Upper lobe of left lung (tissue), 6 donors: ENCODE data around the gene ADAMTS14. TPM values are rescaled to one million over a fixed set of nuclear protein-coding genes. Genes with fewer than 3 reads are reported as not detected.

ENCODE experiments used
- ATAC-seq, 2 donors: fragments of 200-7000 bp; cut with Tn5 transposase; one replicate each; pipeline ENCODE4 v1.9.1; 2022; ENCODE audit warnings: mild to moderate bottlenecking in 2 of 2, moderate library complexity in 2 of 2; ENCODE audit not compliant: low FRiP score in 2 of 2
- DNase-seq, 2 donors: peaks; one replicate each; pipeline ENCODE4 v3.0.0-alpha.2; 2019 to 2020
- H3K27ac ChIP-seq, 4 donors: fragments of 200-600 bp; sonication (generic); one replicate each; pipeline ENCODE4 v1.5.1; 2016 to 2019
- H3K27me3 ChIP-seq, 4 donors: fragments of 200-600 bp; sonication (generic); one replicate each; pipeline ENCODE4 v1.5.1; 2017 to 2019
- H3K36me3 ChIP-seq, 4 donors: fragments of 200-600 bp; sonication (generic); one replicate each; pipeline ENCODE4 v1.5.1; 2016 to 2019
- H3K4me1 ChIP-seq, 4 donors: fragments of 200-600 bp; sonication (generic); one replicate each; pipeline ENCODE4 v1.5.1; 2018 to 2019
- H3K4me3 ChIP-seq, 4 donors: fragments of 200-600 bp; sonication (generic); one replicate each; pipeline ENCODE4 v1.5.1; 2017 to 2019; ENCODE audit warnings: mild to moderate bottlenecking in 2 of 4, moderate library complexity in 1 of 4
- H3K9me3 ChIP-seq, 4 donors: fragments of 200-600 bp; sonication (generic); one replicate each; pipeline ENCODE4 v1.5.1; 2018 to 2019
- CTCF ChIP-seq, 6 experiments: fragments of 450-650 bp in 4 of 6; fragments of 200-600 bp in 2 of 6; sonication (generic) in 2 of 6; IDR thresholded peaks; one replicate each; pipeline ENCODE4 v1.5.1; 2016 to 2019; ENCODE audit warnings: antibody characterized with exemption in 6 of 6
- EP300 ChIP-seq, 4 donors: sonication (generic); formaldehyde crosslinking; IDR thresholded peaks; one replicate each; pipeline ENCODE4 v1.5.1; 2017; ENCODE audit warnings: antibody characterized with exemption in 4 of 4, control low read depth in 2 of 4
- POLR2A ChIP-seq, 4 donors: fragments of 450-650 bp; IDR thresholded peaks; one replicate each; pipeline ENCODE4 v1.5.1; 2016 to 2017; ENCODE audit warnings: antibody characterized with exemption in 4 of 4, mild to moderate bottlenecking in 2 of 4
- POLR2AphosphoS5 ChIP-seq, 2 donors: sonication (generic); formaldehyde crosslinking; IDR thresholded peaks; one replicate each; pipeline ENCODE4 v1.5.1; 2017; ENCODE audit warnings: antibody characterized with exemption in 2 of 2
- WGBS, 2 donors: methylation state at CpG; one replicate each; pipeline ENCODE4 v1.1.5; 2017 to 2018; 5-methylcytosine and 5-hydroxymethylcytosine counted together
- total RNA-seq, 6 donors: library from RNA; depleted of rRNA in 4 of 6; stranded (reverse); fragments of >200 nt in 4 of 6; gene quantifications; one replicate each; pipeline versions ENCODE4 v1.1.0 to v1.2.1, GENCODE V29; 2016 to 2021
- donor health status: DM: no; HTN: no; CAD: no; lungs with moderate emphysema.
- donor health status: DM: no; HTN: yes; CAD: no; lungs with severe emphysema.

The ADAMTS14 gene
- total RNA-seq, 6 donors from 2014 or later, result 0.15 to 3.1 (median 0.45) TPM

GRCh38 chr10:70673043-70673928, 980 bp downstream of the ADAMTS14 start:
- Histone ChIP-seq H3K9me3 (no peaks in the 10 kb centered on the region), H3K27ac (no peak overlapping the region), H3K4me1 (peaks cover 4 to 17% (median 9%) of the 10 kb centered on the region in 4 donors), H3K4me3 (peak overlapping the region in 3 of 4 donors; percentile 39 to 45 (median 44)), H3K27me3 (peaks cover 0 to 15% (median 3%) of the 10 kb centered on the region in 4 donors), H3K36me3 (no peaks in the 10 kb centered on the region)
- TF ChIP-seq CTCF (IDR thresholded peaks at IDR 0.05) (no peak), POLR2A (IDR thresholded peaks at IDR 0.05) (no peak), EP300 (IDR thresholded peaks at IDR 0.05) (no peak), POLR2AphosphoS5 (IDR thresholded peaks at IDR 0.05) (no peak)
- ATAC-seq (peak in 1 of 2 donors; percentile 73), DNase-seq (no peak)
- WGBS, 2 donors, result 54 to 62% methylated on average over 13 to 14 of the region's 14 CpGs

GRCh38 chr10:70673929-70674559, 1.7 kb downstream of the ADAMTS14 start:
- Histone ChIP-seq H3K4me3 (no peak overlapping the region), H3K27ac (no peak overlapping the region), H3K27me3 (peaks cover 0 to 15% (median 3%) of the 10 kb centered on the region in 4 donors), H3K9me3 (no peaks in the 10 kb centered on the region), H3K36me3 (no peaks in the 10 kb centered on the region), H3K4me1 (peaks cover 4 to 17% (median 9%) of the 10 kb centered on the region in 4 donors)
- ATAC-seq, result no peak
- TF ChIP-seq EP300 (IDR thresholded peaks at IDR 0.05) (no peak), POLR2A (IDR thresholded peaks at IDR 0.05) (no peak), POLR2AphosphoS5 (IDR thresholded peaks at IDR 0.05) (no peak), CTCF (IDR thresholded peaks at IDR 0.05) (no peak)
- no peak for DNase-seq
- WGBS, 2 donors, result 66 to 70% methylated on average over 11 of the region's 11 CpGs

GRCh38 chr10:70674560-70675495, 2.5 kb downstream of the ADAMTS14 start:
- 89 to 91% methylated on average over 8 to 24 of the region's 24 CpGs for WGBS, 2 donors
- Histone ChIP-seq H3K27me3 (peaks cover 0 to 15% (median 3%) of the 10 kb centered on the region in 4 donors), H3K27ac (no peak overlapping the region), H3K36me3 (no peaks in the 10 kb centered on the region), H3K4me3 (no peak overlapping the region), H3K9me3 (no peaks in the 10 kb centered on the region), H3K4me1 (peaks cover 4 to 17% (median 9%) of the 10 kb centered on the region in 4 donors)
- no peak for ATAC-seq
- peak in 1 of 2 donors; percentile 64 for DNase-seq
- no peak for TF ChIP-seq EP300 (IDR thresholded peaks at IDR 0.05)
- no peak for TF ChIP-seq POLR2A (IDR thresholded peaks at IDR 0.05)
- TF ChIP-seq CTCF (IDR thresholded peaks at IDR 0.05), result no peak
- TF ChIP-seq POLR2AphosphoS5 (IDR thresholded peaks at IDR 0.05), result no peak

- WGBS, 2 donors, result 61 to 62% methylated on average over 14 of the region's 14 CpGs
- TF ChIP-seq POLR2A (IDR thresholded peaks at IDR 0.05) (no peak), EP300 (IDR thresholded peaks at IDR 0.05) (no peak), POLR2AphosphoS5 (IDR thresholded peaks at IDR 0.05) (no peak), CTCF (IDR thresholded peaks at IDR 0.05) (no peak)
- Histone ChIP-seq H3K4me1 (peaks cover 4 to 17% (median 9%) of the 10 kb centered on the region in 4 donors), H3K27me3 (peaks cover 0 to 15% (median 3%) of the 10 kb centered on the region in 4 donors), H3K36me3 (no peaks in the 10 kb centered on the region), H3K27ac (no peak overlapping the region), H3K9me3 (no peaks in the 10 kb centered on the region), H3K4me3 (no peak overlapping the region)
- ATAC-seq (no peak), DNase-seq (no peak)
Observed at GRCh38 chr10:70675496-70676161, 3.3 kb downstream of the ADAMTS14 start.
